Measurements from ENCODE around the gene DGCR8.

Gene DGCR8

DNA sequence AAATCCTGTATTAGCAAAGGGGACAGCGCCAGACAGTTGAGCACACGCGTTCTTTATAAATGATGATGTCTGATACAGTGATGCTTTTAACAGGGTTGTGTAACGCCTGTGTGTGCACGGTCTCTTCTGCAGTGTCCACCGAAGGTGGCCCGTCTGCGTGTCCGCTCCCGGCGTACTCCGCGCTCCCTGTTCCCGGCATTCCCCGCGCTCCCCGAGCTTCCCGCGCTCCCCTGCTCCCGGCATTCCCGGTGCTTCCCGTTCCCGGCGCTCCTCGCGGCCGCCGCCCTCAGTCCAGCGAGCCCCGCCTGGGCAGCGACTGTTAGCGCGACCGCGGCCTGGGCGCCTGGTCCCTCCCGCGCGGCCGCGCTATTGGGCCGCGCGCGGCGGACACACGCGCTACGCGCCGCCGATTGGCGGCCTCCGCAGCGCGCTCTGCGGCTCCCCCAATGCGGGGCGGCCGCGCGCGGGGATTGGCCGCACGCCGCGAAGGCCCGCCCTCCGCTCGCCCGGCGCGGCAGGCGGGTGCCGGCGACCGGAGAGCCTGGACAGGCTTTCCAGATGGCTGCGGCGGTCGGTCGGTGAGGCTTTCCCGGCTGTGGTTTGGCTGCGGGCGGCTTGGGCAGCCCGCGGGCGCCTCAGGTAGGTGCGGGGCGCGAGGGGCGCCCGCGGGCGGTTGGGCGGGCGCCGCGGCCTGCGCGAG, at the start of gene DGCR8:
Gene DGCR8, plus strand, starts transcription at position 497 of the 700 bp plus-strand sequence. CDS start 5,723 bp downstream, outside the sequence.
- H3K27me3 ChIP-seq (ENCODE audit: control insufficient read depth, insufficient read depth, low read length): no peaks in the 10 kb centered on the region
- H3K27ac ChIP-seq (ENCODE audit: low read length): peak within 1 kb of the TSS; percentile 93
- no peaks in the 10 kb centered on the region for H3K9me3 ChIP-seq (ENCODE audit: control insufficient read depth, low read depth, low read length)
- peaks cover 6% of the 10 kb centered on the region for H3K4me1 ChIP-seq (ENCODE audit: control insufficient read depth, low read depth, low read length)
- peak within 1 kb of the TSS; percentile 98 for H3K4me3 ChIP-seq (ENCODE audit: low read length)
- peak within 1 kb of the TSS; percentile 97 for H3K9ac ChIP-seq (ENCODE audit: low read length)
- peaks cover 3% of the 10 kb centered on the region for H3K36me3 ChIP-seq (ENCODE audit: control insufficient read depth, low read depth, low read length)

DNA sequence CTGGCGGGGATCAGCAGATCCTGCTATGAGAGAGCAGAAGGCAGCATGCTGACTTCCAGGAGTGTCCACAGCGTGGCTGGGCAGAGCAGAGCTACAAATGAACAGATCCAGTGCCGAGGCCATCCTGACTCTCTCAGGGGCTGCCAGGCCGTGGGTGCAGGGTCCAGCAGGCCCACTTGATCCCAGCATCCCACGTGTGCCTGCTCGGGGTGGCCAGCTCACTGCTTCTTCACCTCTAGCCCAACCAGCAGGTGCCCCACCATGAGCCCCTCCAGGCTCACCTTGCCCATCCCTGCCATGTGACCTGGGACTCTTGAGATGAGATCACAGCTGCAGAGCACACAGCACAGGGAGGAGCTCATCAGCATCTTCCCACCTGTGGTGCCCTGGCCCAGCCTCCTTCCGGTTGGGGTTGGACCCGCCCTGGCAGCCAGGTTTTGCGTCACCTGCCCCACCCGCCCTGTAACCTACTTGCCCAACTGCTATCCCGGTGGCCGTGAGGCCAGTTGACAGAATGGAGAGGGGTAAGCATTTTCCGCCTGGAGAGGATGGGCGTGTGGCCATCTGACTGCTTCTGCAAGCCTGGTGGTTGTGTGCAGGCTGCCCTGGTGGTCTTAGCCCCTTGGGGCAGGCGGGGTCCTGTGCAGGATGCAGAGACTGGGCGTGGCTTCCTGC, 48.2 kb upstream of the DGCR8 start:
- no peaks in the 10 kb centered on the region for H3K27me3 ChIP-seq (ENCODE audit: control insufficient read depth, insufficient read depth, low read length)
- H3K27ac ChIP-seq (ENCODE audit: low read length): no peak overlapping the region
- H3K36me3 ChIP-seq (ENCODE audit: control insufficient read depth, low read depth, low read length): no peaks in the 10 kb centered on the region
- H3K9me3 ChIP-seq (ENCODE audit: control insufficient read depth, low read depth, low read length): no peaks in the 10 kb centered on the region
- H3K9ac ChIP-seq (ENCODE audit: low read length): no peak overlapping the region
- H3K4me3 ChIP-seq (ENCODE audit: low read length): no peak overlapping the region
- H3K4me1 ChIP-seq (ENCODE audit: control insufficient read depth, low read depth, low read length): no peaks in the 10 kb centered on the region

DNA sequence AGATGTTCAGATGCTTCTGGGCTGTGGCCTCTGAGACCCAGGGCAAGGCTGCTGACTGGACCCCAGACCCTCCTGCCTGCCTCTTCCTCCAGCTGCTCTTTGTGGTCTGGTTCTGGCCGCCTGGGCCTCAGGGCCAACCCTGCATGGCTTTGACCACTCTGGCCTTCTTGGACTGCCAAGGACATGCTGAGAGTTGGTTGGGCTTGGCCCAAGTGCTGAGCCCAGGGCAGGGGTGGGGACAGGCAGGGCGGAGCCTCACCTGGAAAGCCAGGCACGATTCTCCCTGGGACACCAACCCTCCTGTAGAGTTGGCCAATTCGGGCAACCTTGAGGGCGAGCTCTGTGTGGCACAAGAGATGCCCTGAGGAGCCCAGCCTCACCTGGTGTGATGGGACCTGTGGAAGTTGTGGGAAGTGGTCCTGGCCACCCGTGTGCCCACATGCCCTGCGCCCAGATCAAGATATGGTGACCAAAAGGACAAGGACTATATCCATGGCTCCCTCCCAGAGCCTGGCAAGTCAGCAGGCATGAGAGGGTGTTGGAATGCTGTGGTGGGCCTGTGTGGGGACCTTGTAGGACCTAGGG, 47.5 kb upstream of the DGCR8 start:
- H3K27ac ChIP-seq (ENCODE audit: low read length): no peak overlapping the region

DNA sequence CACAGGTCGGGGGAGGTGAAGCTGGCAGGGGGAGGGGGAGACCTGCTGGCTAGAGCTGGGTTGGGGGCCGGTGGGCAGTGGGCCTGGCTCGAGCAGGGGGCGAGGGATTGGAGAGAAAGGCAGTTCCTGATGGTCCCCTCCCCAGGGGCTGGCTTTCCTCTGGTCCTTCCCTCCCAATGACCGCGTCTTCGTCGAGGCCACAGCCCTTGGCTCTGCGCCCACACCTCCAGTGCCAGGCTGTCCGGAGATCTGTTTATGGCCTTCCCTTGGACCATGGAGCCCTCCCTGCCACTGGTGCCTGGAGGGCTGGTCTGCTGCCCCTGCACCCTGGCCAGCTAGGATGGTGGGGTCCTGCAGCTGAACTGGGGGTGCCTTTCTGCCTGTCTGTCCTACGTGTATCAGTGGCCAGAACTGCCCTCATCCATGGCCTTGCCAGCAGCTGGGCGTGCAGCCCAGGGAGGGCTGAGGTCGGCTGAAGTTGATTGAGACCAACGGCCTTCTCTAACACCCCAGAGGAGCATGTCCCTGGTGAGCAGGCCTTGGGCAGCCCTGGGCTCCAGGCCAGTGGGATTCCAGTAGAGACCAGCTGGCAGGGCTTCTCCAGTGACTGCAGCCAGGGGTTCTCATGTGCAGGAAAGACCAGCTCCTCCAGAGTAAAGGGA, 46.9 kb upstream of the DGCR8 start:
- Histone ChIP-seq H3K27ac (ENCODE audit: low read length) (no peak overlapping the region), H3K4me3 (ENCODE audit: low read length) (no peak overlapping the region), H3K4me1 (ENCODE audit: control insufficient read depth, low read depth, low read length) (no peaks in the 10 kb centered on the region)

More for the DNA sequence above, 47.5 kb upstream of the DGCR8 start:
- H3K4me1 ChIP-seq (ENCODE audit: control insufficient read depth, low read depth, low read length): no peaks in the 10 kb centered on the region
- H3K27me3 ChIP-seq (ENCODE audit: control insufficient read depth, insufficient read depth, low read length): no peaks in the 10 kb centered on the region
- no peaks in the 10 kb centered on the region for H3K9me3 ChIP-seq (ENCODE audit: control insufficient read depth, low read depth, low read length)
- no peaks in the 10 kb centered on the region for H3K36me3 ChIP-seq (ENCODE audit: control insufficient read depth, low read depth, low read length)
- H3K4me3 ChIP-seq (ENCODE audit: low read length): no peak overlapping the region
- no peak overlapping the region for H3K9ac ChIP-seq (ENCODE audit: low read length)

DNA sequence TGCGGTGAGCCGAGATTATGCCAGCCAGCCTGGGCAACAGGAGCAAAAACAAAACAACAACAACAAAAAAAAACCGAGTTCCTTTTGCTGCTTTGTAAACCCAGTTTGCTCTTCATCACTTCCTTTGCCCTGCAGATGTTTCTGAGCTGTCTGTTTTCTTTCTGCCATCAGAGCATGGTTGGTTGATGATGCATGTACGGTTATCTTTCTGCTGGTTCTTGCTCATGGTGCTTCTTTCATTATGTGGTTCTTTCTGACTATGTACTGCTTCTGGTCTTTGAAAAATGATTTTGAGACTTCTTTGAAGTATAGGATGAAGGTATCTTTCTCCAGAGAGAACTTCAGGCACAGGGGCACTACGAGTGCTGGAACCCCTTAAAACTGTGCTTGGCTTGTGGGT, 45.9 kb upstream of the DGCR8 start:
- no peak overlapping the region for H3K27ac ChIP-seq (ENCODE audit: low read length)
- no peaks in the 10 kb centered on the region for H3K36me3 ChIP-seq (ENCODE audit: control insufficient read depth, low read depth, low read length)
- no peaks in the 10 kb centered on the region for H3K9me3 ChIP-seq (ENCODE audit: control insufficient read depth, low read depth, low read length)
- no peaks in the 10 kb centered on the region for H3K27me3 ChIP-seq (ENCODE audit: control insufficient read depth, insufficient read depth, low read length)
- H3K4me3 ChIP-seq (ENCODE audit: low read length): no peak overlapping the region
- no peaks in the 10 kb centered on the region for H3K4me1 ChIP-seq (ENCODE audit: control insufficient read depth, low read depth, low read length)
- no peak overlapping the region for H3K9ac ChIP-seq (ENCODE audit: low read length)

More for the DNA sequence above, 46.9 kb upstream of the DGCR8 start:
- no peaks in the 10 kb centered on the region for H3K9me3 ChIP-seq (ENCODE audit: control insufficient read depth, low read depth, low read length)
- no peaks in the 10 kb centered on the region for H3K27me3 ChIP-seq (ENCODE audit: control insufficient read depth, insufficient read depth, low read length)
- no peak overlapping the region for H3K9ac ChIP-seq (ENCODE audit: low read length)
- H3K36me3 ChIP-seq (ENCODE audit: control insufficient read depth, low read depth, low read length): no peaks in the 10 kb centered on the region

DNA sequence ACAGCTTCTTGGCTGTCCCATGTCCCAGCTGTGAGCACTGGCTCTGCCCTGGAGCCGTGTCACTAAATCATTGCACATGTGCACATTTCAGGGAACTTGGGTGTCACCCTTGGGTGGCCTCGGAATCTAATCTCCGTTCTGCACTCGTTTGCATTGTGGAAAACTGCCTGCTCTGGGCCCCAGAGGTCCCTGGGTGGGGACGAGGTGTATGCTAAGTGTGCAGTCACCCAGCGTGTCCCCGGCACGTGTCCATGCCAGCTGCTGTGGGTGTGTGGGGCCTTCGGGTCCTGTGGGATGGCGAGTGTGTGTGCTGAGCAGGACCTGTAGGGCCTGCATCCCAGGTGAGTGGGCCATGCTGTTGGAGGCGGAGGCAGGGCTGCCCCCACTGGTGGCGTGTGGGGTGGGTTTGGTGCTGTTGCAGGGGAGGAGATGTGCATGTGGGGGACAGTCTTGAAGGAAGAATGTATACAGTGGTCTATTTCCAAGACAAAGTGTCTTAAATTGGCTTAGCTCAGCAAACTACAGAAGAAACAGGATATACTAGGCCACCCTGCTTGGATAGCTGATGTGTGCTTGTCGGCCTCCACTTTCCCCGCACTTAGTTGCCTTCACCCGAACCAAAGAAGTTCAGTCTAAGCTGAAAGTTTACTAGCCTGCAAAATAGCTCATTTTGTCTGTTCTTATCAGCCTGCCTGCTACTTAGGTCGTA, 44.5 kb upstream of the DGCR8 start:
- Histone ChIP-seq H3K9ac (ENCODE audit: low read length) (no peak overlapping the region), H3K27ac (ENCODE audit: low read length) (no peak overlapping the region), H3K36me3 (ENCODE audit: control insufficient read depth, low read depth, low read length) (no peaks in the 10 kb centered on the region), H3K9me3 (ENCODE audit: control insufficient read depth, low read depth, low read length) (no peaks in the 10 kb centered on the region), H3K27me3 (ENCODE audit: control insufficient read depth, insufficient read depth, low read length) (no peaks in the 10 kb centered on the region), H3K4me3 (ENCODE audit: low read length) (no peak overlapping the region), H3K4me1 (ENCODE audit: control insufficient read depth, low read depth, low read length) (no peaks in the 10 kb centered on the region)

DNA sequence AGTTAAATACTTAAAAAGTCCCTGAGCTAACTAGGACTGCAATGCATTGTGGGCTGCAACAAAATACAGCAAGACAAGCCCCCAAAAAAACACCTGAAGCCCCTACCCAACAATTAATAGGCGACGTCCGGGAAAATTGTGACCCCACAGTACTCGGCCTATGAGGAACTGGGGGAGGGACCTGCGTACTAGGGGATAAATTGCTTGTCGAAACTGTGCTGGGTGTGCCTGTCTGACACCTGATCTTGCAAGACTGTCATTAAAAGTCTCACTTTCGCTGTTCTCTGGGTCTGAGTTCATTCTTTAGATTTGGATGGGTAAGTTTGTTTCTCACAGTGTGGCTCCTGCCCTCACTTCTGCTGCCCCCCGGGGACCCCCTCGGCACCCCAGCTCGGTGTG, 44.0 kb upstream of the DGCR8 start:
- H3K27ac ChIP-seq (ENCODE audit: low read length): no peak overlapping the region

DNA sequence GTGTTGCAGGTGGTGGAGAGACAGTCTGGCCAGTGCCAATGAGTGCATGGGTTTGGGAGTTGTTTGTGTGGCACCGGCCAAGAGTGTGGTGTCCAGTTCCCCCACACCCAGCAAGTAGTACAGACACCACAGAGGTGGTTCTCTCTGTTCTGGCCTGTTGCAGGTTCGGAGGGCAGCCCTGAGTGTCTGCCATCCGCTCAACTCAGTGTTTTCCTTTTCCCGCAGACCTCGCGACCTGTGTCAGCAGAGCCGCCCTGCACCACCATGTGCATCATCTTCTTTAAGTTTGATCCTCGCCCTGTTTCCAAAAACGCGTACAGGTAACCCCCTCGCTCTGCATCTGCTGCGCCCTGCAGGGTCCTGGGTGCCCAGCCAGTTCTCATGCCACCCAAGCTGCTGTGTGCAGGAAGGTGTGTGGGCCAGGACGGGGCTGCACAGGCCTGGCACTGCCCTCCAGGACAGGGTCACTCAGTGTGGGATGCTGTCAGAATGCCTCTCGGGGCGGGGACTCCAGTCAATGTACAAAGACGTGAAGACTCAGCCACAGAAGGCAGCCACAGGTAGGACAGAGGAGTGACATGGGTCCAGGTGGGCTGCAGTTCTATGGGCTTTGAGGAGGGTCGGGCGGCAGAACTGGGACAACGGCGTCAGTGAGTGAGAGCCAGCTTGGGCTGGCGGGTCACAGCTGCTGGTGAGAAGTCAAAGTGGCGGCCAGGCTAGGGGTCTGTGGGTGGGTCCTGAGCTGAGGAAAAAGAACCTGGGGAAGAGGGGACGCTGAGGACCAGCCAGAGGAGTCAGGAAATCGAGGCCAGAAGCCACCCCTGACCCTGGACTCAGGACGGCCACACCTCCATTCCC, 43.3 kb upstream of the DGCR8 start:
- Histone ChIP-seq H3K4me3 (ENCODE audit: low read length) (no peak overlapping the region), H3K27me3 (ENCODE audit: control insufficient read depth, insufficient read depth, low read length) (no peaks in the 10 kb centered on the region), H3K9me3 (ENCODE audit: control insufficient read depth, low read depth, low read length) (no peaks in the 10 kb centered on the region), H3K9ac (ENCODE audit: low read length) (no peak overlapping the region), H3K27ac (ENCODE audit: low read length) (no peak overlapping the region), H3K36me3 (ENCODE audit: control insufficient read depth, low read depth, low read length) (no peaks in the 10 kb centered on the region), H3K4me1 (ENCODE audit: control insufficient read depth, low read depth, low read length) (no peaks in the 10 kb centered on the region)

More for the DNA sequence above, 44.0 kb upstream of the DGCR8 start:
- no peaks in the 10 kb centered on the region for H3K9me3 ChIP-seq (ENCODE audit: control insufficient read depth, low read depth, low read length)
- H3K27me3 ChIP-seq (ENCODE audit: control insufficient read depth, insufficient read depth, low read length): no peaks in the 10 kb centered on the region
- no peaks in the 10 kb centered on the region for H3K36me3 ChIP-seq (ENCODE audit: control insufficient read depth, low read depth, low read length)
- H3K9ac ChIP-seq (ENCODE audit: low read length): no peak overlapping the region
- no peak overlapping the region for H3K4me3 ChIP-seq (ENCODE audit: low read length)
- H3K4me1 ChIP-seq (ENCODE audit: control insufficient read depth, low read depth, low read length): no peaks in the 10 kb centered on the region

DNA sequence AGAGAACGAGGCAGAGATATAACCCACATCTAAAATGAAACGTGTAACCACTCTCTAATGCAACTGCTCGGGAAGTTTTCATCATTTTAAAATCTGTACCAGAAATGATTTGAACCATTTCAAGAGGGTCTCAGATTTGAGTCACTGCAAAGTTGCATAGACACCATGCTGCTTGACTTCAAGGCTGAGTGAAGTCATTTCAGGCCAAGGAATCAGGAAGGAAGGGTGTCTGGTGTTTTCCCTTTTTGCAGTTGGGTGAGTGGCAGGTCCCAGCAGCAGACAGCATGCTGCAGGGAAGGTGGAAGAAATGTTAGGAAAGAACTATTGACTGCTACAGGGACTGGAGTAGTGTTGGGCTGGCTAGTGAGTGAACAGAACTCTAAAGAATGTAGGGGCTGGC, 42.6 kb upstream of the DGCR8 start:
- Histone ChIP-seq H3K36me3 (ENCODE audit: control insufficient read depth, low read depth, low read length) (no peaks in the 10 kb centered on the region), H3K9ac (ENCODE audit: low read length) (no peak overlapping the region)

DNA sequence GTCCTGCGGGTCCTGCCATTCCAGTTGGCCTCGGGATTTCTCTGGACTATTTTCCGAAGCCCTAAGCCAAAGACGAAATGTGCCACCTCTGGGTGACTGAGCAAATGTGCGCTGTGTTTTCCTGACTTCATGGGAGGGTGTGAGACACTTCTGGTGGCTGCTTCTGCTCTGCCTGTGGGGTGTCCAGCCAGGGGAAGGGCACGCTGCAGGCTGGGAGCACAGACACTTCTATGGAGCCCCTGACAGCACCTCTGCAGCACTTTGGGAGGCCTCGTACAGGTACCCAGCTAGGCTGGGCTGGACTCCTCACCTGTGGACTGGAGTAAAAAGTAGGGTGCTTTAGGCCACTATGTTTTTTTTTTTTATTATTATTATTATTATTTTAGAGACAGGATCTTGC, 41.5 kb upstream of the DGCR8 start:
- no peak overlapping the region for H3K9ac ChIP-seq (ENCODE audit: low read length)
- no peaks in the 10 kb centered on the region for H3K4me1 ChIP-seq (ENCODE audit: control insufficient read depth, low read depth, low read length)
- no peaks in the 10 kb centered on the region for H3K9me3 ChIP-seq (ENCODE audit: control insufficient read depth, low read depth, low read length)
- H3K36me3 ChIP-seq (ENCODE audit: control insufficient read depth, low read depth, low read length): no peaks in the 10 kb centered on the region
- no peak overlapping the region for H3K4me3 ChIP-seq (ENCODE audit: low read length)
- H3K27ac ChIP-seq (ENCODE audit: low read length): no peak overlapping the region
- H3K27me3 ChIP-seq (ENCODE audit: control insufficient read depth, insufficient read depth, low read length): no peaks in the 10 kb centered on the region

More for the DNA sequence above, 42.6 kb upstream of the DGCR8 start:
- no peaks in the 10 kb centered on the region for H3K4me1 ChIP-seq (ENCODE audit: control insufficient read depth, low read depth, low read length)
- H3K27me3 ChIP-seq (ENCODE audit: control insufficient read depth, insufficient read depth, low read length): no peaks in the 10 kb centered on the region
- no peaks in the 10 kb centered on the region for H3K9me3 ChIP-seq (ENCODE audit: control insufficient read depth, low read depth, low read length)
- no peak overlapping the region for H3K4me3 ChIP-seq (ENCODE audit: low read length)
- H3K27ac ChIP-seq (ENCODE audit: low read length): no peak overlapping the region
